ENCODE data around the gene DOCK3. TPM values are rescaled to one million over a fixed set of nuclear protein-coding genes. Genes with fewer than 3 reads are reported as not detected.
"Not testable (repeated sequence)": the region's sequence is repeated elsewhere in the genome, so short reads cannot be mapped to it uniquely, and the experiment has no call there.

Gene DOCK3
- total RNA-seq, 1 experiment from 2014 or later = 1.4 TPM

GRCh38 chr3:51190199-51190598 lies 515.5 kb downstream of the DOCK3 start:
- DNase-seq (ENCODE audit: low read depth) = no peak

GRCh38 chr3:51190827-51191226 lies 516.1 kb downstream of the DOCK3 start:
- DNase-seq (ENCODE audit: low read depth) = no peak

GRCh38 chr3:51191768-51192167 lies 517.0 kb downstream of the DOCK3 start:
- no peak for DNase-seq (ENCODE audit: low read depth)

GRCh38 chr3:51198477-51198876 lies 523.8 kb downstream of the DOCK3 start:
- peak; percentile 77 for DNase-seq (ENCODE audit: low read depth)

- not testable (repeated sequence) for DNase-seq (ENCODE audit: low read depth)
These were observed 524.6 kb downstream of the DOCK3 start for GRCh38 chr3:51199296-51199695.

GRCh38 chr3:51216291-51216690 lies 541.6 kb downstream of the DOCK3 start:
- DNase-seq (ENCODE audit: low read depth) = no peak

- DNase-seq (ENCODE audit: low read depth) = no peak
These were observed 547.2 kb downstream of the DOCK3 start for GRCh38 chr3:51221959-51222358.

- DNase-seq (ENCODE audit: low read depth) = no peak
These were observed 549.6 kb downstream of the DOCK3 start for GRCh38 chr3:51224283-51224682.

- no peak for DNase-seq (ENCODE audit: low read depth)
These were observed 550.1 kb downstream of the DOCK3 start for GRCh38 chr3:51224843-51225242.

- no peak for DNase-seq (ENCODE audit: low read depth)
These were observed 568.2 kb downstream of the DOCK3 start for GRCh38 chr3:51242939-51243338.

- DNase-seq (ENCODE audit: low read depth) = no peak
These were observed 569.2 kb downstream of the DOCK3 start for GRCh38 chr3:51243924-51244323.

GRCh38 chr3:51245867-51246266 lies 571.1 kb downstream of the DOCK3 start:
- DNase-seq (ENCODE audit: low read depth) = no peak

GRCh38 chr3:51257870-51258269 lies 583.1 kb downstream of the DOCK3 start:
- no peak for DNase-seq (ENCODE audit: low read depth)

GRCh38 chr3:51264166-51264565 lies 589.4 kb downstream of the DOCK3 start:
- DNase-seq (ENCODE audit: low read depth) = not testable (repeated sequence)

GRCh38 chr3:51268132-51268531 lies 593.4 kb downstream of the DOCK3 start:
- no peak for DNase-seq (ENCODE audit: low read depth)

- DNase-seq (ENCODE audit: low read depth) = peak; percentile 13
These were observed 594.7 kb downstream of the DOCK3 start for GRCh38 chr3:51269466-51269865.

GRCh38 chr3:51270559-51270958 lies 595.8 kb downstream of the DOCK3 start:
- DNase-seq (ENCODE audit: low read depth) = no peak

GRCh38 chr3:51271172-51271571 lies 596.4 kb downstream of the DOCK3 start:
- no peak for DNase-seq (ENCODE audit: low read depth)

GRCh38 chr3:51274052-51274451 lies 599.3 kb downstream of the DOCK3 start:
- no peak for DNase-seq (ENCODE audit: low read depth)

- no peak for DNase-seq (ENCODE audit: low read depth)
These were observed 600.5 kb downstream of the DOCK3 start for GRCh38 chr3:51275111-51275805.

- no peak for DNase-seq (ENCODE audit: low read depth)
These were observed 601.3 kb downstream of the DOCK3 start for GRCh38 chr3:51276046-51276445.

- no peak for DNase-seq (ENCODE audit: low read depth)
These were observed 604.7 kb downstream of the DOCK3 start for GRCh38 chr3:51279448-51279847.

- no peak for DNase-seq (ENCODE audit: low read depth)
These were observed 605.4 kb downstream of the DOCK3 start for GRCh38 chr3:51280176-51280575.

- DNase-seq (ENCODE audit: low read depth) = peak; percentile 84
These were observed 608.2 kb downstream of the DOCK3 start for GRCh38 chr3:51282931-51283330.

Data from HT1080 (cell line).